Measurements from ENCODE around the gene COQ4. TPM values are rescaled to one million over a fixed set of nuclear protein-coding genes. Genes with fewer than 3 reads are reported as not detected.

The COQ4 gene
- total RNA-seq, 1 donor from 2014 or later = 11.4 TPM

- no peaks in the 10 kb centered on the region for H3K4me1 ChIP-seq
- H3K4me3 ChIP-seq = no peak overlapping the region
- H3K36me3 ChIP-seq = peaks cover 26 to 59% of the 10 kb centered on the region in 2 donors
- intact Hi-C loops (cut with DNase I) = no loop called here
- DNase-seq (ENCODE audit: low spot score in 2 of 2) = no peak
- H3K27ac ChIP-seq = no peak overlapping the region
- no peaks in the 10 kb centered on the region for H3K9me3 ChIP-seq
- no peak for TF ChIP-seq CTCF (IDR thresholded peaks at IDR 0.05)
- no peaks in the 10 kb centered on the region for H3K27me3 ChIP-seq
Observed at GRCh38 chr9:128383007-128383753, 60.5 kb downstream of the COQ4 start.

Other genes with a start within 250 kb of the COQ4 start
- gene PTGES2, start 195.1 kb upstream of the COQ4 start, total RNA-seq = 97.2 TPM
- not detected for gene LCN2, start 173.4 kb upstream of the COQ4 start, total RNA-seq
- gene BBLN, start 162.6 kb upstream of the COQ4 start, total RNA-seq = 389 TPM
- 85.8 TPM for gene CIZ1, start 131.3 kb upstream of the COQ4 start, total RNA-seq
- gene DNM1, start 119.5 kb upstream of the COQ4 start, total RNA-seq = 31.9 TPM
- gene GOLGA2, start 46.8 kb upstream of the COQ4 start, total RNA-seq = 74.9 TPM
- gene SWI5, start 46.6 kb upstream of the COQ4 start, total RNA-seq = 1.8 TPM
- 10.2 TPM for gene TRUB2, start 392 bp upstream of the COQ4 start, total RNA-seq
- 16.6 TPM for gene SLC27A4, start 17.7 kb downstream of the COQ4 start, total RNA-seq
- 37.5 TPM for gene URM1, start 48.5 kb downstream of the COQ4 start, total RNA-seq
- gene CERCAM, start 98.0 kb downstream of the COQ4 start, total RNA-seq = 70.5 TPM
- 26.9 TPM for gene ODF2, start 133.2 kb downstream of the COQ4 start, total RNA-seq
- gene GLE1, start 181.9 kb downstream of the COQ4 start, total RNA-seq = 6.3 TPM
- 687 TPM for gene SPTAN1, start 229.7 kb downstream of the COQ4 start, total RNA-seq